HG02870 (cell line): Measurements from ENCODE around the gene SPECC1.
"Not testable (repeated sequence)": the region's sequence is repeated elsewhere in the genome, so short reads cannot be mapped to it uniquely, and the experiment has no call there.

Source experiments
- ATAC-seq: cut with Tn5 transposase; IDR thresholded peaks from one replicate; pipeline ENCODE4 v1.9.1; 2021; ENCODE audit warnings: mild to moderate bottlenecking, moderate library complexity; ENCODE audit not compliant: unreplicated experiment

The SPECC1 gene

GRCh38 chr17:20259668-20260067 is 250.5 kb downstream of the SPECC1 start:
- ATAC-seq = no peak

GRCh38 chr17:20260268-20260667 is 251.1 kb downstream of the SPECC1 start:
- ATAC-seq = no peak

- no peak for ATAC-seq
These were observed 253.3 kb downstream of the SPECC1 start for GRCh38 chr17:20262226-20263114.

GRCh38 chr17:20263115-20263433 is 253.9 kb downstream of the SPECC1 start:
- ATAC-seq = not testable (repeated sequence)

GRCh38 chr17:20263595-20263994 is 254.4 kb downstream of the SPECC1 start:
- ATAC-seq = no peak

GRCh38 chr17:20264996-20265395 is 255.8 kb downstream of the SPECC1 start:
- no peak for ATAC-seq

GRCh38 chr17:20266806-20267458 is 257.8 kb downstream of the SPECC1 start:
- ATAC-seq = no peak

GRCh38 chr17:20267459-20267842 is 258.3 kb downstream of the SPECC1 start:
- ATAC-seq = no peak

- no peak for ATAC-seq
These were observed 261.2 kb downstream of the SPECC1 start for GRCh38 chr17:20270369-20270768.

GRCh38 chr17:20271011-20271610 is 262.0 kb downstream of the SPECC1 start:
- ATAC-seq = no peak

- no peak for ATAC-seq
These were observed 264.8 kb downstream of the SPECC1 start for GRCh38 chr17:20273741-20274500.

- no peak for ATAC-seq
These were observed 266.5 kb downstream of the SPECC1 start for GRCh38 chr17:20275653-20276052.

GRCh38 chr17:20276421-20276820 is 267.3 kb downstream of the SPECC1 start:
- no peak for ATAC-seq

GRCh38 chr17:20278805-20279204 is 269.6 kb downstream of the SPECC1 start:
- no peak for ATAC-seq

- no peak for ATAC-seq
These were observed 270.5 kb downstream of the SPECC1 start for GRCh38 chr17:20279631-20280030.

GRCh38 chr17:20280051-20280450 is 270.9 kb downstream of the SPECC1 start:
- no peak for ATAC-seq

GRCh38 chr17:20280851-20281250 is 271.7 kb downstream of the SPECC1 start:
- ATAC-seq = no peak

GRCh38 chr17:20281860-20282259 is 272.7 kb downstream of the SPECC1 start:
- no peak for ATAC-seq

- ATAC-seq = no peak
These were observed 273.6 kb downstream of the SPECC1 start for GRCh38 chr17:20282526-20283308.

- no peak for ATAC-seq
These were observed 274.9 kb downstream of the SPECC1 start for GRCh38 chr17:20284022-20284421.
